Keratinocyte (primary cell): Measurements from ENCODE around the gene NEBL.

Experiments
- EZH2 ChIP-seq: IDR thresholded peaks from one replicate; pipeline ENCODE4 v1.6.1; 2012; ENCODE audit warnings: inconsistent platforms, mild to moderate bottlenecking, low read length, moderate library complexity
- TF ChIP-seq, protein P1 (sequence below), 3 experiments: IDR thresholded peaks in 1 of 3; conservative IDR thresholded peaks in 1 of 3; optimal IDR thresholded peaks in 1 of 3; 2 replicates in 2 of 3; 3 replicates in 1 of 3; pipeline versions ENCODE3 to v1.5.1; 2011; ENCODE audit warnings: low read length in 3 of 3, mild to moderate bottlenecking in 3 of 3, moderate library complexity in 2 of 3, control low read depth in 1 of 3, inconsistent platforms in 1 of 3; ENCODE audit not compliant: insufficient read depth in 2 of 3; ENCODE audit errors: extremely low read depth in 1 of 3

DNA sequence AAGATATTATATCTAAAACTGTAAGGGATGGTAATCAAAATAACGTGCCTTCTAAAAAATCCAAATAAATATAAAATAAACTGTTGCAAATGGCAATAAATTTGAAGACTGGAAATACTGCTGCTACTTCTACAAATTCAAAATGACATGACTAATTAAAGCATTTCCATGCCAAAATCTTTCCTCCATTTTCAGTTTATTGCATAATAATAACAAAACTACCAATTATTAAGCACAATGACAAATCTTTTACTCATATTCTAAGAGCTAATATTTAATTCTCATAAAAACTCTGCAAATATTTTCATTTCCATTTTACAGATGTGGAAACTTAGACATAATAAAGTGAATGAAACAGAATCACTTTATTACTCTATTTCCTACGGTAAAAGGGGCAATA is 38.8 kb upstream of the NEBL start:
- TF ChIP-seq EZH2, result no peak
- TF ChIP-seq, protein P1, sequence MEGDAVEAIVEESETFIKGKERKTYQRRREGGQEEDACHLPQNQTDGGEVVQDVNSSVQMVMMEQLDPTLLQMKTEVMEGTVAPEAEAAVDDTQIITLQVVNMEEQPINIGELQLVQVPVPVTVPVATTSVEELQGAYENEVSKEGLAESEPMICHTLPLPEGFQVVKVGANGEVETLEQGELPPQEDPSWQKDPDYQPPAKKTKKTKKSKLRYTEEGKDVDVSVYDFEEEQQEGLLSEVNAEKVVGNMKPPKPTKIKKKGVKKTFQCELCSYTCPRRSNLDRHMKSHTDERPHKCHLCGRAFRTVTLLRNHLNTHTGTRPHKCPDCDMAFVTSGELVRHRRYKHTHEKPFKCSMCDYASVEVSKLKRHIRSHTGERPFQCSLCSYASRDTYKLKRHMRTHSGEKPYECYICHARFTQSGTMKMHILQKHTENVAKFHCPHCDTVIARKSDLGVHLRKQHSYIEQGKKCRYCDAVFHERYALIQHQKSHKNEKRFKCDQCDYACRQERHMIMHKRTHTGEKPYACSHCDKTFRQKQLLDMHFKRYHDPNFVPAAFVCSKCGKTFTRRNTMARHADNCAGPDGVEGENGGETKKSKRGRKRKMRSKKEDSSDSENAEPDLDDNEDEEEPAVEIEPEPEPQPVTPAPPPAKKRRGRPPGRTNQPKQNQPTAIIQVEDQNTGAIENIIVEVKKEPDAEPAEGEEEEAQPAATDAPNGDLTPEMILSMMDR (optimal IDR thresholded peaks at IDR 0.05 in 1 of 3, IDR thresholded peaks at IDR 0.05 in 1 of 3, conservative IDR thresholded peaks at IDR 0.05 in 1 of 3; ENCODE audit: extremely low read depth in 1 of 3, insufficient read depth in 2 of 3, low read length in 3 of 3), result no peak
